ENCODE results near the gene MGAT5. TPM values are rescaled to one million over a fixed set of nuclear protein-coding genes. Genes with fewer than 3 reads are reported as not detected.

Gene MGAT5
- total RNA-seq, 1 experiment from 2014 or later, result 34.0 TPM

- no peaks in the 10 kb centered on the region for H4K20me1 ChIP-seq (ENCODE audit: insufficient read depth)
- POLR2A ChIA-PET, result no interaction called here
Measured at GRCh38 chr2:134445985-134446382, 192.1 kb downstream of the MGAT5 start.

GRCh38 chr2:134446383-134447017 is 192.6 kb downstream of the MGAT5 start:
- no TSS peak for BruUV-seq (replicated peaks)
- H3K4me2 ChIP-seq (ENCODE audit: low read length), result no peak overlapping the region
- no peaks in the 10 kb centered on the region for H3K79me2 ChIP-seq (ENCODE audit: insufficient read depth, low read length)
- RAD21 ChIA-PET (ENCODE audit: low non-redundant PET in 1 of 2, low total read pairs in 2 of 2, uncharacterized antibody in 2 of 2, unreplicated experiment in 2 of 2), result no interaction called here
- H3K9ac ChIP-seq (ENCODE audit: low read length), result no peak overlapping the region
- TF ChIP-seq POLR2A (IDR thresholded peaks at IDR 0.05; ENCODE audit: borderline replicate concordance, extremely low read depth, insufficient read depth, insufficient read length) (no peak), SRF (IDR thresholded peaks at IDR 0.05; ENCODE audit: low read depth) (no peak), ZBTB33 (IDR thresholded peaks at IDR 0.05; ENCODE audit: extremely low read depth, insufficient replicate concordance, low read length) (no peak), EGR1 (IDR thresholded peaks at IDR 0.05; ENCODE audit: low read depth) (no peak), ATF3 (IDR thresholded peaks at IDR 0.05) (no peak), FOSL1 (IDR thresholded peaks at IDR 0.05; ENCODE audit: low read depth) (no peak), SIN3A (IDR thresholded peaks at IDR 0.05; ENCODE audit: low read depth) (no peak), TCF7L2 (IDR thresholded peaks at IDR 0.05; ENCODE audit: borderline replicate concordance, extremely low read depth, insufficient read depth, insufficient read length) (no peak), ZFX (IDR thresholded peaks at IDR 0.05) (no peak), REST (IDR thresholded peaks at IDR 0.05; ENCODE audit: low read depth) (no peak)
- TF ChIP-seq, protein P1, sequence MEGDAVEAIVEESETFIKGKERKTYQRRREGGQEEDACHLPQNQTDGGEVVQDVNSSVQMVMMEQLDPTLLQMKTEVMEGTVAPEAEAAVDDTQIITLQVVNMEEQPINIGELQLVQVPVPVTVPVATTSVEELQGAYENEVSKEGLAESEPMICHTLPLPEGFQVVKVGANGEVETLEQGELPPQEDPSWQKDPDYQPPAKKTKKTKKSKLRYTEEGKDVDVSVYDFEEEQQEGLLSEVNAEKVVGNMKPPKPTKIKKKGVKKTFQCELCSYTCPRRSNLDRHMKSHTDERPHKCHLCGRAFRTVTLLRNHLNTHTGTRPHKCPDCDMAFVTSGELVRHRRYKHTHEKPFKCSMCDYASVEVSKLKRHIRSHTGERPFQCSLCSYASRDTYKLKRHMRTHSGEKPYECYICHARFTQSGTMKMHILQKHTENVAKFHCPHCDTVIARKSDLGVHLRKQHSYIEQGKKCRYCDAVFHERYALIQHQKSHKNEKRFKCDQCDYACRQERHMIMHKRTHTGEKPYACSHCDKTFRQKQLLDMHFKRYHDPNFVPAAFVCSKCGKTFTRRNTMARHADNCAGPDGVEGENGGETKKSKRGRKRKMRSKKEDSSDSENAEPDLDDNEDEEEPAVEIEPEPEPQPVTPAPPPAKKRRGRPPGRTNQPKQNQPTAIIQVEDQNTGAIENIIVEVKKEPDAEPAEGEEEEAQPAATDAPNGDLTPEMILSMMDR (IDR thresholded peaks at IDR 0.05 in 2 of 3, conservative IDR thresholded peaks at IDR 0.05 in 1 of 3; ENCODE audit: borderline replicate concordance in 1 of 3, insufficient read depth in 1 of 3, low read depth in 2 of 3, low read length in 2 of 3), result no peak
- POLR2A ChIA-PET, result no interaction called here
- no peak for ATAC-seq
- DNase-seq (ENCODE audit: low read depth, low spot score), result no peak
- H3K36me3 ChIP-seq (ENCODE audit: control insufficient read depth in 1 of 2, insufficient read depth in 2 of 2, low read length in 2 of 2), result no peaks in the 10 kb centered on the region; a peak in 1 of 4 replicates
- intact Hi-C loops (cut with micrococcal nuclease), result no loop called here
- no peaks in the 10 kb centered on the region for H3K9me3 ChIP-seq (ENCODE audit: control insufficient read depth in 1 of 2, insufficient read depth in 1 of 2, low read depth in 1 of 2, low read length in 2 of 2)
- H3K9me2 ChIP-seq (ENCODE audit: insufficient read depth), result no peaks in the 10 kb centered on the region
- no peak overlapping the region for H3K4me3 ChIP-seq (replicated peaks in 1 of 2; ENCODE audit: low read depth in 1 of 2, low read length in 2 of 2)
- H3K27me3 ChIP-seq (ENCODE audit: insufficient read depth, low read length), result no peaks in the 10 kb centered on the region
- no peaks in the 10 kb centered on the region for H3K4me1 ChIP-seq (ENCODE audit: control insufficient read depth in 1 of 2, insufficient read depth in 2 of 2, low read length in 2 of 2)
- H3K27ac ChIP-seq (ENCODE audit: low read depth, low read length), result no peak overlapping the region
- CTCF ChIA-PET, result interaction anchor here (1.0 kb wide), 1 partner anchor 560 kb away, joined by 4 read pairs; no protein-coding TSS in a partner anchor
- no peak overlapping the region for H2AFZ ChIP-seq (ENCODE audit: low read depth, low read length, poor library complexity, severe bottlenecking)
- H4K20me1 ChIP-seq (ENCODE audit: insufficient read depth), result no peaks in the 10 kb centered on the region

More at GRCh38 chr2:134445985-134446382, 192.1 kb downstream of the MGAT5 start:
- H3K9ac ChIP-seq (ENCODE audit: low read length), result no peak overlapping the region
- no peaks in the 10 kb centered on the region for H3K4me1 ChIP-seq (ENCODE audit: control insufficient read depth in 1 of 2, insufficient read depth in 2 of 2, low read length in 2 of 2)
- BruUV-seq (replicated peaks), result no TSS peak
- H3K9me3 ChIP-seq (ENCODE audit: control insufficient read depth in 1 of 2, insufficient read depth in 1 of 2, low read depth in 1 of 2, low read length in 2 of 2), result no peaks in the 10 kb centered on the region
- no peak for DNase-seq (ENCODE audit: low read depth, low spot score)
- H3K4me2 ChIP-seq (ENCODE audit: low read length), result no peak overlapping the region
- TF ChIP-seq POLR2A (IDR thresholded peaks at IDR 0.05; ENCODE audit: borderline replicate concordance, extremely low read depth, insufficient read depth, insufficient read length) (no peak), CBX3 (IDR thresholded peaks at IDR 0.05; ENCODE audit: low read depth) (no peak)
- no peak overlapping the region for H3K4me3 ChIP-seq (replicated peaks in 1 of 2; ENCODE audit: low read depth in 1 of 2, low read length in 2 of 2)
- H3K36me3 ChIP-seq (ENCODE audit: control insufficient read depth in 1 of 2, insufficient read depth in 2 of 2, low read length in 2 of 2), result no peaks in the 10 kb centered on the region; a peak in 1 of 4 replicates
- no peaks in the 10 kb centered on the region for H3K79me2 ChIP-seq (ENCODE audit: insufficient read depth, low read length)
- intact Hi-C loops (cut with micrococcal nuclease), result no loop called here
- ChIA-PET CTCF (interaction anchor here (1.0 kb wide), 1 partner anchor 559 kb away, joined by 4 read pairs; no protein-coding TSS in a partner anchor), RAD21 (ENCODE audit: low non-redundant PET in 1 of 2, low total read pairs in 2 of 2, uncharacterized antibody in 2 of 2, unreplicated experiment in 2 of 2) (no interaction called here)
- H3K9me2 ChIP-seq (ENCODE audit: insufficient read depth), result no peaks in the 10 kb centered on the region
- ATAC-seq, result no peak
- no peaks in the 10 kb centered on the region for H3K27me3 ChIP-seq (ENCODE audit: insufficient read depth, low read length)
- no peak overlapping the region for H3K27ac ChIP-seq (ENCODE audit: low read depth, low read length)
- H2AFZ ChIP-seq (ENCODE audit: low read depth, low read length, poor library complexity, severe bottlenecking), result no peak overlapping the region

Data from HCT116 (cell line).